Stimulated activated CD4-positive, alpha-beta T cell treated with anti-CD3 and anti-CD28 coated beads, TNF-alpha, amount 100 ng/mL, for 48 hours (primary cell): Measurements from ENCODE around the gene CDX1.
"Not testable (repeated sequence)": the region's sequence is repeated elsewhere in the genome, so short reads cannot be mapped to it uniquely, and the experiment has no call there.

Experiments
- DNase-seq, 3 donors: peaks; one replicate each; pipeline ENCODE4 v3.0.0-alpha.2; 2020; ENCODE audit warnings: low read depth in 3 of 3

Gene CDX1

GRCh38 chr5:150233706-150234105 lies 67.1 kb downstream of the CDX1 start:
- DNase-seq, result not testable (repeated sequence)
